Erythroblast (primary cell): ENCODE results near the gene DIAPH3.

ENCODE experiments used
- GATA1 ChIP-seq: IDR thresholded peaks from 2 replicates; pipeline ENCODE4 v1.6.1; 2011; ENCODE audit warnings: low read depth, mild to moderate bottlenecking, control low read depth, low read length, moderate library complexity
- POLR2A ChIP-seq: IDR thresholded peaks from 2 replicates; pipeline ENCODE4 v1.6.1; 2011; ENCODE audit warnings: mild to moderate bottlenecking, low read length

DNA sequence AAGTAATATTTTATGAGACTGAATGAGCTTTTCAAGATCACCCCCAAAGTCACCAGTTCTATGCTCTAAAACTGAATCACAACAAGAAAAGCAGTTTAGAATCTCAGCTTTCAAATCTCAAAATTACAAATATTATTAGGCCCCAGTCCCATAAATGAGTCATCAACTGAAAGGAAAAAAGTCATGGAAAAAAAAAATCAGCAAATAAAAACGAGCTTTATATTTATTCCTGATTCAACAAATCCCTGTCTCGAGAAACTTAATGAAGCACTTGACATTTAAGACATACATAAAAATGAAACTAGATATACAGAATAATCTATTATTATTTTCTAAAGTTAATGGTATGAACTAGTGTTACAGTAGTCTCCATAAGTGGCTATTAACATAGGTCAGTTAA lies 203.0 kb downstream of the DIAPH3 start:
- no peak for TF ChIP-seq POLR2A
- no peak for TF ChIP-seq GATA1
